NB4 (cell line): ENCODE data around the gene CDK11B.

Source experiments
- MYC ChIP-seq: IDR thresholded peaks from 2 replicates; pipeline ENCODE4 v1.6.1; 2011; ENCODE audit warnings: low read depth, low read length
- POLR2A ChIP-seq: IDR thresholded peaks from 2 replicates; pipeline ENCODE4 v1.6.1; 2011; ENCODE audit warnings: mild to moderate bottlenecking; ENCODE audit not compliant: insufficient read length; ENCODE audit errors: extremely low read depth
- TF ChIP-seq, protein P1 (sequence below): IDR thresholded peaks from one replicate; pipeline ENCODE4 v1.5.1; 2012; ENCODE audit warnings: low read depth, low read length
- TF ChIP-seq, protein P2 (sequence below): IDR thresholded peaks from 2 replicates; pipeline ENCODE4 v1.6.1; 2011; ENCODE audit warnings: low read depth, low read length

DNA sequence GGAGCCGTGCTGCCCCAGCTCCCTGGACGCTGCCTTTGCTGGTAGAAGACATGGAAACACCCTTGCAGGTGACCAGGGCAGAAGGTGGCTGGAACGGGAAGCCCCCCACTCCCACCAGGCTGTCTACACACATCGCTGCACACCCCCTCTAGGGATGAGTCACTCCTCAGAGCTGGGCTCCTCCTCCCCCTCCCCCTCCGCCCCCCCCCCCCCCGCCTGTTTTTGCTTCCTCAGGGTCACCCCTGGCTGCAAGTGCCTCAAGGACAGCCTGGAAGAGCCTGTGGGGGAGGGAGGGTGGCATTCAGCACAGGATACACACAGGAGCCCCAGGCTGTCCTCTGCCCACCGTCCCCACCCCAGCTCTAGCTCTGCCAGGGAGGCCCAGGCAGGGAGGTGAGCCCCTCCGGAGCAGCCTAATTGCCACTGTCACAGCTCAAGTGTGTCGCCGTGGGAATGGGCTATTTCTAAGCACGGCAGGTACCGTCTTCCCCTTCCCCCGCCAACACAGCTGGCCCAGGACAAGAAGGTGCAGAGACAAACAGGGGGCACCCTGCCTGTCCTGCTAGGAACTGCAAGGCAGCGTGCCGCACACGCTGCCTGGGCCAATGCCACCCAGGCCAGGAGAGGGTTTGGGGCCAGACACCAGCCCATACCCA lies 61.4 kb downstream of the CDK11B start:
- TF ChIP-seq, protein P1, sequence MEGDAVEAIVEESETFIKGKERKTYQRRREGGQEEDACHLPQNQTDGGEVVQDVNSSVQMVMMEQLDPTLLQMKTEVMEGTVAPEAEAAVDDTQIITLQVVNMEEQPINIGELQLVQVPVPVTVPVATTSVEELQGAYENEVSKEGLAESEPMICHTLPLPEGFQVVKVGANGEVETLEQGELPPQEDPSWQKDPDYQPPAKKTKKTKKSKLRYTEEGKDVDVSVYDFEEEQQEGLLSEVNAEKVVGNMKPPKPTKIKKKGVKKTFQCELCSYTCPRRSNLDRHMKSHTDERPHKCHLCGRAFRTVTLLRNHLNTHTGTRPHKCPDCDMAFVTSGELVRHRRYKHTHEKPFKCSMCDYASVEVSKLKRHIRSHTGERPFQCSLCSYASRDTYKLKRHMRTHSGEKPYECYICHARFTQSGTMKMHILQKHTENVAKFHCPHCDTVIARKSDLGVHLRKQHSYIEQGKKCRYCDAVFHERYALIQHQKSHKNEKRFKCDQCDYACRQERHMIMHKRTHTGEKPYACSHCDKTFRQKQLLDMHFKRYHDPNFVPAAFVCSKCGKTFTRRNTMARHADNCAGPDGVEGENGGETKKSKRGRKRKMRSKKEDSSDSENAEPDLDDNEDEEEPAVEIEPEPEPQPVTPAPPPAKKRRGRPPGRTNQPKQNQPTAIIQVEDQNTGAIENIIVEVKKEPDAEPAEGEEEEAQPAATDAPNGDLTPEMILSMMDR = peak; percentile 2
- no peak for TF ChIP-seq POLR2A
- TF ChIP-seq, protein P2, sequence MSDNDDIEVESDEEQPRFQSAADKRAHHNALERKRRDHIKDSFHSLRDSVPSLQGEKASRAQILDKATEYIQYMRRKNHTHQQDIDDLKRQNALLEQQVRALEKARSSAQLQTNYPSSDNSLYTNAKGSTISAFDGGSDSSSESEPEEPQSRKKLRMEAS = no peak
- no peak for TF ChIP-seq MYC
